IMR-90 (cell line): ENCODE measurements around the gene MYO7B. TPM values are rescaled to one million over a fixed set of nuclear protein-coding genes. Genes with fewer than 3 reads are reported as not detected.
A peak's percentile ranks its signal among the peaks of the same experiment; 100 is the strongest.

ENCODE experiments used
- ATAC-seq: fragments of 200-7000 bp; cut with Tn5 transposase; 2 replicates; pipeline ENCODE4 v1.9.1; 2020; ENCODE audit warnings: low read depth, mild to moderate bottlenecking, moderate library complexity
- BruUV-seq: library from RNA; stranded (reverse); fragments of 400-500 nt; replicated peaks from 2 replicates; lab custom pipeline; 2021; lab: Mats Ljungman, UMichigan
- CTCF ChIA-PET: fragments of 300-600 bp; formaldehyde crosslinking; extraction: SDS; loops from one replicate; lab custom pipeline; 2021; ENCODE audit warnings: antibody characterized with exemption; lab: Yijun Ruan, JAX
- POLR2A ChIA-PET: fragments of 300-600 bp; sonication (Branson Sonifier 250); formaldehyde crosslinking; loops from one replicate; lab custom pipeline; 2022; ENCODE audit warnings: antibody characterized with exemption; ENCODE audit not compliant: unreplicated experiment; lab: Charles Lee
- DNase-seq: peaks from one replicate; pipeline ENCODE4 v3.0.0; 2013
- H2AFZ ChIP-seq: replicated peaks from 2 replicates; pipeline ENCODE3; 2013; ENCODE audit warnings: low read length, mild to moderate bottlenecking; ENCODE audit not compliant: poor library complexity
- H2AK5ac ChIP-seq: 2 replicates; pipeline ENCODE4 v1.6.1; 2013; ENCODE audit warnings: low read depth, low read length, inconsistent platforms
- H2AK9ac ChIP-seq: replicated peaks from 2 replicates; pipeline ENCODE3; 2013; ENCODE audit warnings: mild to moderate bottlenecking, low read depth, low read length, moderate library complexity; ENCODE audit not compliant: poor library complexity
- H2BK120ac ChIP-seq: 2 replicates; pipeline ENCODE4 v1.6.1; 2013; ENCODE audit warnings: low read depth, low read length, inconsistent platforms
- H2BK15ac ChIP-seq: 3 replicates; pipeline ENCODE4 v1.6.1; 2013; ENCODE audit warnings: low read depth, low read length, inconsistent platforms
- H2BK20ac ChIP-seq: 2 replicates; pipeline ENCODE4 v1.6.1; 2013; ENCODE audit warnings: low read depth, mild to moderate bottlenecking, inconsistent platforms, low read length, moderate library complexity
- H2BK5ac ChIP-seq: 2 replicates; pipeline ENCODE4 v1.6.1; 2013; ENCODE audit warnings: mild to moderate bottlenecking, low read depth, low read length, inconsistent platforms; ENCODE audit not compliant: poor library complexity, severe bottlenecking
- H3K14ac ChIP-seq: replicated peaks from 2 replicates; pipeline ENCODE4 v1.6.1; 2013; ENCODE audit warnings: low read depth, low read length, inconsistent platforms
- H3K18ac ChIP-seq: 2 replicates; pipeline ENCODE4 v1.6.1; 2013; ENCODE audit warnings: low read depth, low read length, control low read depth
- H3K23ac ChIP-seq: 2 replicates; pipeline ENCODE4 v1.6.1; 2013; ENCODE audit warnings: low read depth, low read length, inconsistent platforms
- H3K27ac ChIP-seq: 2 replicates; pipeline ENCODE4 v1.5.1; 2013; ENCODE audit warnings: mild to moderate bottlenecking, control low read depth, low read length; ENCODE audit not compliant: insufficient read depth
- H3K27me3 ChIP-seq: 2 replicates; pipeline ENCODE4 v1.6.1; 2013; ENCODE audit warnings: low read length; ENCODE audit not compliant: control insufficient read depth, insufficient read depth
- H3K36me3 ChIP-seq: 2 replicates; pipeline ENCODE4 v1.6.1; 2013; ENCODE audit warnings: low read length, mixed read lengths; ENCODE audit not compliant: control insufficient read depth, insufficient read depth
- H3K4ac ChIP-seq: 2 replicates; pipeline ENCODE4 v1.6.1; 2013; ENCODE audit warnings: low read depth, low read length, inconsistent platforms
- H3K4me1 ChIP-seq: 2 replicates; pipeline ENCODE4 v1.6.1; 2013; ENCODE audit warnings: low read length, mixed read lengths; ENCODE audit not compliant: control insufficient read depth, insufficient read depth
- H3K4me2 ChIP-seq: 2 replicates; pipeline ENCODE4 v1.6.1; 2013; ENCODE audit warnings: low read depth, mild to moderate bottlenecking, control low read depth, low read length, moderate library complexity
- H3K4me3 ChIP-seq: 2 replicates; pipeline ENCODE4 v1.5.1; 2013; ENCODE audit warnings: low read depth, mild to moderate bottlenecking, control low read depth, low read length, moderate library complexity; ENCODE audit not compliant: insufficient read depth
- H3K56ac ChIP-seq: 2 replicates; pipeline ENCODE4 v1.6.1; 2013; ENCODE audit warnings: low read length, inconsistent platforms; ENCODE audit not compliant: insufficient read depth; ENCODE audit errors: extremely low read depth
- H3K79me1 ChIP-seq, 2 experiments: 2 replicates each; pipeline ENCODE4 v1.6.1; 2013; ENCODE audit warnings: low read length in 2 of 2, inconsistent platforms in 1 of 2, low read depth in 1 of 2
- H3K9ac ChIP-seq: 2 replicates; pipeline ENCODE4 v1.6.1; 2013; ENCODE audit warnings: low read depth, low read length, control low read depth
- H3K9me1 ChIP-seq: 2 replicates; pipeline ENCODE4 v1.6.1; 2013; ENCODE audit warnings: low read length, inconsistent platforms; ENCODE audit not compliant: insufficient read depth
- H3K9me3 ChIP-seq: 2 replicates; pipeline ENCODE4 v1.6.1; 2013; ENCODE audit warnings: low read length; ENCODE audit not compliant: control insufficient read depth, insufficient read depth
- H4K20me1 ChIP-seq: 2 replicates; pipeline ENCODE4 v1.6.1; 2013; ENCODE audit warnings: low read length, inconsistent platforms; ENCODE audit not compliant: insufficient read depth
- H4K5ac ChIP-seq: 2 replicates; pipeline ENCODE4 v1.6.1; 2013; ENCODE audit warnings: mild to moderate bottlenecking, low read depth, low read length, control low read depth
- H4K8ac ChIP-seq, 2 experiments: 2 replicates each; pipeline ENCODE4 v1.6.1; 2013; ENCODE audit warnings: low read depth in 2 of 2, low read length in 2 of 2, control low read depth in 1 of 2, inconsistent platforms in 1 of 2
- H4K91ac ChIP-seq: 2 replicates; pipeline ENCODE4 v1.6.1; 2013; ENCODE audit warnings: low read depth, low read length, inconsistent platforms; ENCODE audit not compliant: insufficient read depth
- BHLHE40 ChIP-seq: fragments of 150-350 bp; IDR thresholded peaks from 2 replicates; pipeline ENCODE4 v1.6.1; 2016; ENCODE audit warnings: mild to moderate bottlenecking, low read depth, low read length
- CEBPB ChIP-seq: IDR thresholded peaks from 2 replicates; pipeline ENCODE4 v1.6.1; 2012; ENCODE audit warnings: low read depth, low read length, improper control_type of control experiment
- CHD1 ChIP-seq: IDR thresholded peaks from 2 replicates; pipeline ENCODE4 v1.6.1; 2012; ENCODE audit warnings: low read depth, low read length, improper control_type of control experiment
- FOS ChIP-seq: fragments of 150-350 bp; IDR thresholded peaks from 2 replicates; pipeline ENCODE4 v1.6.1; 2016; ENCODE audit warnings: low read depth, low read length
- MAFK ChIP-seq: IDR thresholded peaks from 2 replicates; pipeline ENCODE4 v1.6.1; 2012; ENCODE audit warnings: low read depth, low read length, improper control_type of control experiment
- MAZ ChIP-seq: IDR thresholded peaks from 2 replicates; pipeline ENCODE4 v1.6.1; 2012; ENCODE audit warnings: low read depth, mild to moderate bottlenecking, low read length, improper control_type of control experiment, moderate library complexity, borderline replicate concordance
- MXI1 ChIP-seq: IDR thresholded peaks from 2 replicates; pipeline ENCODE4 v1.6.1; 2012; ENCODE audit warnings: low read depth, mild to moderate bottlenecking, low read length, moderate library complexity, borderline replicate concordance
- NFE2L2 ChIP-seq: fragments of 150-350 bp; IDR thresholded peaks from 2 replicates; pipeline ENCODE4 v1.6.1; 2016; ENCODE audit warnings: low read depth, mild to moderate bottlenecking, low read length
- POLR2A ChIP-seq: IDR thresholded peaks from 2 replicates; pipeline ENCODE4 v1.6.1; 2012; ENCODE audit warnings: mild to moderate bottlenecking, low read depth, low read length
- RAD21 ChIP-seq: IDR thresholded peaks from 2 replicates; pipeline ENCODE4 v1.6.1; 2012; ENCODE audit warnings: low read length, improper control_type of control experiment
- RCOR1 ChIP-seq: IDR thresholded peaks from 2 replicates; pipeline ENCODE4 v1.6.1; 2012; ENCODE audit warnings: mild to moderate bottlenecking, low read length, improper control_type of control experiment; ENCODE audit not compliant: insufficient replicate concordance
- RFX5 ChIP-seq: IDR thresholded peaks from 2 replicates; pipeline ENCODE4 v1.8.0; 2012; ENCODE audit warnings: low read depth, mild to moderate bottlenecking, low read length, moderate library complexity
- SMC3 ChIP-seq: fragments of 150-350 bp; IDR thresholded peaks from 2 replicates; pipeline ENCODE4 v1.6.1; 2016; ENCODE audit warnings: low read depth, mild to moderate bottlenecking, antibody characterized with exemption, low read length, moderate library complexity
- USF2 ChIP-seq: fragments of 150-350 bp; IDR thresholded peaks from 2 replicates; pipeline ENCODE4 v1.6.1; 2017; ENCODE audit warnings: mild to moderate bottlenecking, antibody characterized with exemption, low read length, low read depth
- WGBS, 2 experiments: methylation state at CpG; one replicate each; pipeline versions ENCODE4 v1.1.5 to v1.1.7; 2013; ENCODE audit warnings: missing lambda C conversion rate in 2 of 2; ENCODE audit not compliant: insufficient read length in 1 of 2; ENCODE audit errors: extremely low coverage in 2 of 2; 5-methylcytosine and 5-hydroxymethylcytosine counted together
- dilution Hi-C: fragments of 300-500 bp; cut with HindIII; formaldehyde crosslinking; loops from one replicate; pipeline ENCODE4 v1.14.3; 2018; ENCODE audit warnings: low sequenced_read_pairs; ENCODE audit not compliant: unreplicated experiment
- in situ Hi-C: fragments of 300-500 bp; cut with MboI; formaldehyde crosslinking; loops from 3 replicates; pipeline ENCODE4 v1.14.3; 2019; ENCODE audit warnings: low sequenced_read_pairs, inconsistent platforms, mixed read lengths
- intact Hi-C: fragments of 100-400 bp; cut with micrococcal nuclease; formaldehyde crosslinking; loops from 2 replicates; pipeline ENCODE4 v1.10.0; 2022
- polyA plus RNA-seq, 3 experiments: library from polyadenylated mRNA; depleted of rRNA; stranded (reverse); fragments of >200 nt; gene quantifications; 2 replicates each; pipeline ENCODE4 v1.2.3, GENCODE V29; 2012; ENCODE audit warnings: low replicate concordance in 1 of 3
- total RNA-seq: library from RNA; depleted of rRNA; stranded (reverse); fragments of >200 nt; gene quantifications from 2 replicates; pipeline ENCODE4 v1.2.3, GENCODE V29; 2012
- TF ChIP-seq, protein P1 (sequence below): fragments of 150-350 bp; IDR thresholded peaks from 2 replicates; pipeline ENCODE4 v1.6.1; 2016; ENCODE audit warnings: low read depth, mild to moderate bottlenecking, low read length, moderate library complexity, borderline replicate concordance
- TF ChIP-seq, protein P2 (sequence below): conservative IDR thresholded peaks from 2 replicates; pipeline ENCODE4 v1.5.1; 2012; ENCODE audit warnings: mild to moderate bottlenecking, low read depth, low read length, improper control_type of control experiment

The MYO7B gene
- total and polyA plus RNA-seq, 2 of the 4 experiments (the other 2 are of a cell fraction), result 0.18 to 0.46 TPM

DNA sequence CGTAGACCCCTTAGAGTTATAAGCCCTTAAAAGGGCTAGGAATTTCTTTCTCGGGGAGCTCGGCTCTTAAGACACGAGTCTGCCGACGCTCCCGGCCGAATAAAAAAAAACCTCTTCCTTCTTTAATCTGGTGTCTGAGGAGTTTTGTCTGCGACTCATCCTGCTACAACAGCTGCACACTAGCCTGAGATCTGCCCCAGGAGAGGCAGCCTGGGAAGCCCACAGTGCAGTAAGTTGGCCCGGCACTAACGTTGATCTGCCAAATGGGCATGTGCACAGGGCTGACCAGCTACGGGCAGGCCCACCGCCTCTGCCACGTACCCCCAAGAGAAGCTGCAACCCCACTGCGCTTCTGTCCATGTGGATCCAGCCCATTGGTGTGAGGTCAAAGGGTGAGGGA lies 148.3 kb downstream of the MYO7B start:
- H2BK15ac ChIP-seq, result peak overlapping the region; percentile 38; the same call in 1 of the 3 replicates
- peak; percentile 81 for ATAC-seq
- intact Hi-C loops, result no loop called here

More for the DNA sequence above, 148.3 kb downstream of the MYO7B start:
- peaks cover 5% of the 10 kb centered on the region; the same call in 1 of the 2 replicates for H3K27me3 ChIP-seq
- H3K79me1 ChIP-seq, result no peaks in the 10 kb centered on the region
- POLR2A ChIA-PET, result no interaction called here
- peak overlapping the region; percentile 33; the same call in 1 of the 2 replicates for H4K91ac ChIP-seq
- TF ChIP-seq BHLHE40 (no peak), CEBPB (no peak), RFX5 (no peak), POLR2A (no peak), MAZ (no peak), NFE2L2 (no peak), CHD1 (no peak), RAD21 (no peak), FOS (no peak), USF2 (no peak), SMC3 (no peak), RCOR1 (no peak), MXI1 (no peak), MAFK (no peak)
- TF ChIP-seq, protein P1, sequence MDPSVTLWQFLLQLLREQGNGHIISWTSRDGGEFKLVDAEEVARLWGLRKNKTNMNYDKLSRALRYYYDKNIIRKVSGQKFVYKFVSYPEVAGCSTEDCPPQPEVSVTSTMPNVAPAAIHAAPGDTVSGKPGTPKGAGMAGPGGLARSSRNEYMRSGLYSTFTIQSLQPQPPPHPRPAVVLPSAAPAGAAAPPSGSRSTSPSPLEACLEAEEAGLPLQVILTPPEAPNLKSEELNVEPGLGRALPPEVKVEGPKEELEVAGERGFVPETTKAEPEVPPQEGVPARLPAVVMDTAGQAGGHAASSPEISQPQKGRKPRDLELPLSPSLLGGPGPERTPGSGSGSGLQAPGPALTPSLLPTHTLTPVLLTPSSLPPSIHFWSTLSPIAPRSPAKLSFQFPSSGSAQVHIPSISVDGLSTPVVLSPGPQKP, result no peak
- TF ChIP-seq, protein P2, sequence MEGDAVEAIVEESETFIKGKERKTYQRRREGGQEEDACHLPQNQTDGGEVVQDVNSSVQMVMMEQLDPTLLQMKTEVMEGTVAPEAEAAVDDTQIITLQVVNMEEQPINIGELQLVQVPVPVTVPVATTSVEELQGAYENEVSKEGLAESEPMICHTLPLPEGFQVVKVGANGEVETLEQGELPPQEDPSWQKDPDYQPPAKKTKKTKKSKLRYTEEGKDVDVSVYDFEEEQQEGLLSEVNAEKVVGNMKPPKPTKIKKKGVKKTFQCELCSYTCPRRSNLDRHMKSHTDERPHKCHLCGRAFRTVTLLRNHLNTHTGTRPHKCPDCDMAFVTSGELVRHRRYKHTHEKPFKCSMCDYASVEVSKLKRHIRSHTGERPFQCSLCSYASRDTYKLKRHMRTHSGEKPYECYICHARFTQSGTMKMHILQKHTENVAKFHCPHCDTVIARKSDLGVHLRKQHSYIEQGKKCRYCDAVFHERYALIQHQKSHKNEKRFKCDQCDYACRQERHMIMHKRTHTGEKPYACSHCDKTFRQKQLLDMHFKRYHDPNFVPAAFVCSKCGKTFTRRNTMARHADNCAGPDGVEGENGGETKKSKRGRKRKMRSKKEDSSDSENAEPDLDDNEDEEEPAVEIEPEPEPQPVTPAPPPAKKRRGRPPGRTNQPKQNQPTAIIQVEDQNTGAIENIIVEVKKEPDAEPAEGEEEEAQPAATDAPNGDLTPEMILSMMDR, result no peak
- peak overlapping the region; percentile 2; the same call in 1 of the 2 replicates for H3K18ac ChIP-seq
- CTCF ChIA-PET, result no interaction called here
- dilution Hi-C loops (no loop called here), in situ Hi-C loops (no loop called here)
- peak; percentile 53 for DNase-seq
- peak overlapping the region in 1 of 2 experiments; percentile 19; a peak in 1 of 4 replicates for H4K8ac ChIP-seq
- no peak overlapping the region for H3K14ac ChIP-seq
- peak overlapping the region; percentile 86 for H2AFZ ChIP-seq
- H3K4me1 ChIP-seq, result peaks cover 4% of the 10 kb centered on the region
- H2BK20ac ChIP-seq, result no peak overlapping the region
- H3K4me2 ChIP-seq, result no peak overlapping the region; the same call in 1 of the 2 replicates
- no peak overlapping the region for H3K9ac ChIP-seq
- no TSS peak for BruUV-seq
- peaks cover 5% of the 10 kb centered on the region; the same call in 1 of the 2 replicates for H3K9me1 ChIP-seq
- no peak overlapping the region for H3K4me3 ChIP-seq
- peak overlapping the region; percentile 31; the same call in 1 of the 2 replicates for H3K27ac ChIP-seq
- H3K4ac ChIP-seq, result peak overlapping the region; percentile 32; the same call in 1 of the 2 replicates
- no peaks in the 10 kb centered on the region for H3K36me3 ChIP-seq
- H2AK9ac ChIP-seq, result peak overlapping the region; percentile 44
- H3K23ac ChIP-seq, result no peak overlapping the region
- no peak overlapping the region for H2BK120ac ChIP-seq
- peaks cover 1% of the 10 kb centered on the region; the same call in 1 of the 2 replicates for H3K9me3 ChIP-seq
- no peak overlapping the region for H3K56ac ChIP-seq
- WGBS, 2 experiments, result 13% methylated on average over 6 of the region's 15 CpGs; no CpG with 5 or more reads in 1 of the 2 experiments
- H2BK5ac ChIP-seq, result no peak overlapping the region
- H4K5ac ChIP-seq, result peak overlapping the region; percentile 4; the same call in 1 of the 2 replicates
- peak overlapping the region; percentile 54; the same call in 1 of the 2 replicates for H2AK5ac ChIP-seq
- no peaks in the 10 kb centered on the region for H4K20me1 ChIP-seq
